HepG2 (cell line): ENCODE measurements around the gene NINL. TPM values are rescaled to one million over a fixed set of nuclear protein-coding genes. Genes with fewer than 3 reads are reported as not detected.
A peak's percentile ranks its signal among the peaks of the same experiment; 100 is the strongest.

Source experiments
- ATAC-seq: fragments of 200-7000 bp; cut with Tn5 transposase; 3 replicates; pipeline ENCODE4 v1.9.1; 2020; ENCODE audit warnings: mild to moderate bottlenecking, moderate library complexity
- BruUV-seq: library from RNA; stranded (reverse); fragments of 400-500 nt; replicated peaks from 2 replicates; lab custom pipeline; 2021; lab: Mats Ljungman, UMichigan
- CTCF ChIA-PET: fragments of 300-600 bp; formaldehyde crosslinking; extraction: SDS; loops from one replicate; lab custom pipeline; 2021; ENCODE audit warnings: low total read pairs, inconsistent platforms, low intra/inter-chr PET ratio; lab: Yijun Ruan, JAX
- POLR2A ChIA-PET: fragments of 350-600 bp; sonication (Branson Sonifier 250); formaldehyde crosslinking; loops from one replicate; lab custom pipeline; 2020; ENCODE audit warnings: antibody characterized with exemption, inconsistent platforms; lab: Yijun Ruan, JAX
- DNase-seq: peaks from one replicate; pipeline ENCODE4 v3.0.0-alpha.2; 2015; ENCODE audit warnings: low spot score
- FAIRE-seq: peaks from 3 replicates; lab custom pipeline; 2011; peaks lifted over from hg19 to GRCh38; lab: Jason Lieb, UNC
- H2AFZ ChIP-seq: one replicate; pipeline ENCODE4 v1.6.1; 2011; ENCODE audit warnings: low read length, inconsistent platforms
- H3K27ac ChIP-seq: fragments of 300-600 bp; 3 replicates; pipeline ENCODE4 v1.8.0; 2011; ENCODE audit warnings: mixed run types, mild to moderate bottlenecking, mixed read lengths, low read length, inconsistent platforms; ENCODE audit not compliant: insufficient read depth; ENCODE audit errors: extremely low read length
- H3K27me3 ChIP-seq, 2 experiments: fragments of 200-600 bp in 1 of 2; 2 replicates in 1 of 2; 3 replicates in 1 of 2; pipeline versions ENCODE4 v1.6.0 to v1.8.0; 2011; ENCODE audit warnings: low read length in 2 of 2, mild to moderate bottlenecking in 2 of 2, moderate library complexity in 2 of 2, inconsistent platforms in 1 of 2; ENCODE audit not compliant: insufficient read depth in 2 of 2, control insufficient read depth in 1 of 2
- H3K36me3 ChIP-seq, 2 experiments: fragments of 200-600 bp in 1 of 2; replicated peaks in 1 of 2; 2 replicates in 1 of 2; 3 replicates in 1 of 2; pipeline versions ENCODE4 v1.5.1 to v1.8.0; 2011; ENCODE audit warnings: low read length in 2 of 2, inconsistent platforms in 1 of 2; ENCODE audit not compliant: insufficient read depth in 2 of 2, control insufficient read depth in 1 of 2
- H3K4me1 ChIP-seq: 2 replicates; pipeline ENCODE4 v1.5.1; 2012; ENCODE audit warnings: low read length, inconsistent platforms; ENCODE audit not compliant: insufficient read depth
- H3K4me2 ChIP-seq: 2 replicates; pipeline ENCODE4 v1.6.0; 2011; ENCODE audit warnings: low read depth, low read length, inconsistent platforms
- H3K4me3 ChIP-seq, 3 experiments: fragments of 200-600 bp in 1 of 3; sonication (generic), shearing (Covaris generic) in 1 of 3; replicated peaks in 1 of 3; 2 replicates each; pipeline ENCODE4 v1.5.1; 2011 to 2016; ENCODE audit warnings: low read length in 3 of 3, inconsistent platforms in 2 of 3, low read depth in 2 of 3, mild to moderate bottlenecking in 2 of 3, control low read depth in 1 of 3, mixed read lengths in 1 of 3; ENCODE audit not compliant: insufficient read depth in 1 of 3
- H3K79me2 ChIP-seq: one replicate; pipeline ENCODE4 v1.6.1; 2011; ENCODE audit warnings: low read length, inconsistent platforms; ENCODE audit not compliant: insufficient read depth
- H3K9ac ChIP-seq: 2 replicates; pipeline ENCODE4 v1.6.0; 2011; ENCODE audit warnings: mild to moderate bottlenecking, low read depth, low read length, inconsistent platforms; ENCODE audit not compliant: insufficient read depth
- H3K9me3 ChIP-seq: 2 replicates; pipeline ENCODE4 v1.5.1; 2012; ENCODE audit warnings: mild to moderate bottlenecking, low read length
- H4K20me1 ChIP-seq: 2 replicates; pipeline ENCODE4 v1.6.0; 2011; ENCODE audit warnings: inconsistent platforms, mild to moderate bottlenecking, low read length, moderate library complexity; ENCODE audit not compliant: insufficient read depth
- AKNA ChIP-seq: sonication (generic); formaldehyde crosslinking; IDR thresholded peaks from 2 replicates; pipeline ENCODE4 v1.4.0; 2020; ENCODE audit warnings: missing genetic modification reagents, borderline replicate concordance
- ATF7 ChIP-seq, 2 experiments: fragments of 450-650 bp in 1 of 2; sonication (generic) in 1 of 2; formaldehyde crosslinking in 1 of 2; IDR thresholded peaks; 2 replicates each; pipeline versions ENCODE4 v1.4.0 to v1.6.1; 2016 to 2020; ENCODE audit warnings: antibody characterized with exemption in 1 of 2, mild to moderate bottlenecking in 1 of 2, missing genetic modification reagents in 1 of 2
- FOXO4 ChIP-seq: sonication (generic); formaldehyde crosslinking; conservative IDR thresholded peaks from 2 replicates; pipeline ENCODE4 v1.8.1; 2023; ENCODE audit warnings: missing genetic modification reagents
- HMGXB4 ChIP-seq, 2 experiments: sonication (generic) in 1 of 2; formaldehyde crosslinking in 1 of 2; IDR thresholded peaks; 2 replicates each; pipeline versions ENCODE4 v1.4.0 to v1.6.1; 2018 to 2020; ENCODE audit warnings: missing genetic modification reagents in 2 of 2, borderline replicate concordance in 1 of 2, low read depth in 1 of 2, mild to moderate bottlenecking in 1 of 2, missing biosample characterization in 1 of 2
- RBM22 ChIP-seq: fragments of 200-400 bp; formaldehyde crosslinking; optimal IDR thresholded peaks from 2 replicates; pipeline ENCODE3; 2017; ENCODE audit warnings: mild to moderate bottlenecking, low read length, moderate library complexity
- SP2 ChIP-seq: sonication (generic); formaldehyde crosslinking; IDR thresholded peaks from 2 replicates; pipeline ENCODE4 v1.5.1; 2020; ENCODE audit warnings: mild to moderate bottlenecking, missing genetic modification reagents
- ZNF274 ChIP-seq: sonication (generic); formaldehyde crosslinking; IDR thresholded peaks from 2 replicates; pipeline ENCODE4 v1.5.1; 2020; ENCODE audit warnings: mild to moderate bottlenecking, missing genetic modification reagents
- ZNF362 ChIP-seq: sonication (generic); formaldehyde crosslinking; IDR thresholded peaks from 2 replicates; pipeline ENCODE4 v1.4.0; 2020; ENCODE audit warnings: missing genetic modification reagents, mild to moderate bottlenecking, borderline replicate concordance
- ZNF501 ChIP-seq: sonication (generic); formaldehyde crosslinking; IDR thresholded peaks from 2 replicates; pipeline ENCODE4 v1.5.1; 2020; ENCODE audit warnings: mild to moderate bottlenecking, moderate library complexity, missing genetic modification reagents
- WGBS: methylation state at CpG from one replicate; pipeline ENCODE4 v1.1.6; 2017; ENCODE audit warnings: low lambda C conversion rate; 5-methylcytosine and 5-hydroxymethylcytosine counted together
- in situ Hi-C: cut with HindIII; loops from 2 replicates; pipeline ENCODE4 v1.10.0; 2017; ENCODE audit warnings: low pct_unique_long_range_greater_than_20kb; ENCODE audit not compliant: extremely low pct_ligation_motif_present
- intact Hi-C: fragments of 100-400 bp; cut with micrococcal nuclease; formaldehyde crosslinking; loops from one replicate; pipeline ENCODE4 v1.10.0; 2022; ENCODE audit not compliant: unreplicated experiment
- polyA plus RNA-seq, 8 experiments: library from polyadenylated mRNA; depleted of rRNA in 3 of 8; stranded (reverse) in 7 of 8; unstranded in 1 of 8; fragments of >200 nt; fragmentation: Illumina TruSeq in 4 of 8; extraction: Trizol in 4 of 8; gene quantifications; 2 replicates each; pipeline versions ENCODE4 v1.2.1 to v1.2.3, GENCODE V29; 2011 to 2016; ENCODE audit warnings: low read depth in 4 of 8, missing spikeins in 1 of 8, mixed read lengths in 1 of 8; ENCODE audit not compliant: insufficient read depth in 1 of 8
- total RNA-seq, 5 experiments: library from RNA; depleted of rRNA; stranded (reverse); fragments of >200 nt; fragmentation: Illumina TruSeq; extraction: Trizol; gene quantifications; 2 replicates each; pipeline ENCODE4 v1.2.3, GENCODE V29; 2016; ENCODE audit warnings: low read depth in 1 of 5
- TF ChIP-seq, protein P1 (sequence below): sonication (generic); formaldehyde crosslinking; IDR thresholded peaks from 2 replicates; pipeline ENCODE4 v1.9.0; 2021; ENCODE audit warnings: missing genetic modification reagents, mild to moderate bottlenecking, borderline replicate concordance

NINL gene
- total and polyA plus RNA-seq, 2 of the 13 experiments (the other 11 are each of a cell fraction or from before 2014, with no cell fraction given), result 32.3 to 34.3 TPM

- FAIRE-seq (no peak), ATAC-seq (peak; percentile 36)
- intact Hi-C loops, result no loop called here
- TF ChIP-seq ZNF501 (CRISPR knock-in tag) (0 out of 2 replicates have a peak, but pooled peaks have one; percentile 1), FOXO4 (0 out of 2 replicates have a peak, but pooled peaks have one; percentile 70), SP2 (CRISPR knock-in tag) (no peak), AKNA (CRISPR knock-in tag) (no peak), RBM22 (peak; percentile 20), ATF7 (IDR thresholded peaks at IDR 0.05) (no peak), ATF7 (CRISPR knock-in tag; IDR thresholded peaks at IDR 0.05) (no peak), ZNF362 (no peak), HMGXB4 (CRISPR knock-in tag; IDR thresholded peaks at IDR 0.05; ENCODE audit: borderline replicate concordance in 1 of 2, low read depth in 1 of 2) (no peak), ZNF274 (CRISPR knock-in tag) (0 out of 2 replicates have a peak, but pooled peaks have one; percentile 27)
- TF ChIP-seq, protein P1, sequence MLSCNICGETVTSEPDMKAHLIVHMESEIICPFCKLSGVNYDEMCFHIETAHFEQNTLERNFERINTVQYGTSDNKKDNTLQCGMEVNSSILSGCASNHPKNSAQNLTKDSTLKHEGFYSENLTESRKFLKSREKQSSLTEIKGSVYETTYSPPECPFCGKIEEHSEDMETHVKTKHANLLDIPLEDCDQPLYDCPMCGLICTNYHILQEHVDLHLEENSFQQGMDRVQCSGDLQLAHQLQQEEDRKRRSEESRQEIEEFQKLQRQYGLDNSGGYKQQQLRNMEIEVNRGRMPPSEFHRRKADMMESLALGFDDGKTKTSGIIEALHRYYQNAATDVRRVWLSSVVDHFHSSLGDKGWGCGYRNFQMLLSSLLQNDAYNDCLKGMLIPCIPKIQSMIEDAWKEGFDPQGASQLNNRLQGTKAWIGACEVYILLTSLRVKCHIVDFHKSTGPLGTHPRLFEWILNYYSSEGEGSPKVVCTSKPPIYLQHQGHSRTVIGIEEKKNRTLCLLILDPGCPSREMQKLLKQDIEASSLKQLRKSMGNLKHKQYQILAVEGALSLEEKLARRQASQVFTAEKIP (CRISPR knock-in tag), result no peak
Observed at GRCh38 chr20:25576783-25577530, 8.4 kb downstream of the NINL start.

More at GRCh38 chr20:25576783-25577530, 8.4 kb downstream of the NINL start:
- Histone ChIP-seq H3K36me3 (peaks cover 8 to 10% of the 10 kb centered on the region in 2 experiments; a peak in 3 of 5 replicates), H3K9me3 (no peaks in the 10 kb centered on the region), H3K4me1 (peaks cover 84% of the 10 kb centered on the region), H3K27me3 (no peaks in the 10 kb centered on the region), H4K20me1 (peaks cover 39% of the 10 kb centered on the region), H3K27ac (no peak overlapping the region), H2AFZ (no peak overlapping the region), H3K4me2 (no peak overlapping the region), H3K9ac (no peak overlapping the region), H3K4me3 (no peak overlapping the region), H3K79me2 (peaks cover 91% of the 10 kb centered on the region)
- BruUV-seq, result no TSS peak
- ChIA-PET POLR2A (no interaction called here), CTCF (interaction anchor here (0.7 kb wide), 1 partner anchor 27 kb away, joined by 3 read pairs; no protein-coding TSS in a partner anchor)
- no peak for DNase-seq
- in situ Hi-C loops, result no loop called here
- 88% methylated on average over 16 of the region's 16 CpGs for WGBS
